Activated CD4-positive, alpha-beta T cell treated with anti-CD3 and anti-CD28 coated beads for 4 hours (primary cell): ENCODE results near the gene NOS2.
"Not testable (repeated sequence)": the region's sequence is repeated elsewhere in the genome, so short reads cannot be mapped to it uniquely, and the experiment has no call there.

Experiments used
- DNase-seq, 2 donors: peaks; one replicate each; pipeline ENCODE4 v3.0.0-alpha.2; 2020

The NOS2 gene

DNA sequence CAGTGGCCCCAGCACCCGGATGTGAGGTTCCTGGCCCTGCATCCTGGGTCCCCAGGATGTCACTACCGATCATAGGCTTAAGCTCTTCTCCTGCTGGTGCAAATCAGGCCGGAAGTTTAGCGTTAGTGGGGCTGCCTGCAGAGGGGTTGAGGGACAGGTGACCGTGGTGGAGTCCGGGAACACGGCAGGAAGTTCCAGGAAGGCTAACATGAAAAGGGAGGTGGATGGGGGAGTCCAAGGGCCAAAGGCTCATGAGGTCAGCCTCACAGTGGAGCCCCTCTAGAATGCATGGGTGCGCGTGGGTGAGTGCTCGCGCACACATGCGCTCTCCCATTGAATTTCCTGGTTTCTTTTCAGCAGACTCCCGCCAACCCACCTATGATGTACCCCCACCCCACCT lies 46.6 kb downstream of the NOS2 start:
- DNase-seq: not testable (repeated sequence)

DNA sequence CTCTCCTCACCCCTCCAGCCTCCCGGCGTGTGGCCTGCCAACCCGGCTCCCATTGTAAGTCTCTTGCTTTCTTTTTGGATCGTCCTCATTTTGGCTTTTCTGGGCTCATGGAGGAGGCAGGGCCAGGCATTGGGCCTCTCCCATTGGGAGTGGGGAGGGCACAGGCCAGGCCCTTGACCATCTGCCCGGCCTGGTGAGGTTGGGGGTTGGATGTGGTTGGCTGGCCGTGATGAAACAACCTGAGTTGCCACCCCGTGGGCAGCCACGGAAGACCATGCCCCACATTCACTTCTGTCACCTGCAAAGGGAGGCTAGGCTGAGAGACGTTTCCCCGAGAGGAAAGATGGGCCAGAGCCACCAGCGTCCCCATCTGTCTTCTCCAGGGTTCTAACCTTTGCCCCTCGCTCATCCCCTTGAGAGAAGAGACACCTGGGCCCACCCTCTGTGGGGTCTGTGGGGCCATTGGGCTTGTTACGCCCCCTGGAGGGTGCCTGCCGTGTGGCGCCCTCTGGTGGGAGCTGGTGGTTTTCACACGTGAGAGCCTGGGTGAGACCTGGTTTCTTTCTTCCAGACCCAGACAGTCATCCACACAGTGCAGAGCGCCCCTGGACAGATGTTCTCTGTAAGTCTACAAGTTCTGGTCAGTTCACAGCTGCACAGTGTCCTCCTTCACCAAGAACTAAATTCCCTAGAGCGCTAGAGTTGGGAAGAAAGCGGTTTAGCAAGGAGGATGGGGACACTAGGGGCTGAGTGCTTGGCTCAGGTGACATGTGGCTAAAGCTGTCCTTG lies 47.3 kb downstream of the NOS2 start:
- not testable (repeated sequence) for DNase-seq

DNA sequence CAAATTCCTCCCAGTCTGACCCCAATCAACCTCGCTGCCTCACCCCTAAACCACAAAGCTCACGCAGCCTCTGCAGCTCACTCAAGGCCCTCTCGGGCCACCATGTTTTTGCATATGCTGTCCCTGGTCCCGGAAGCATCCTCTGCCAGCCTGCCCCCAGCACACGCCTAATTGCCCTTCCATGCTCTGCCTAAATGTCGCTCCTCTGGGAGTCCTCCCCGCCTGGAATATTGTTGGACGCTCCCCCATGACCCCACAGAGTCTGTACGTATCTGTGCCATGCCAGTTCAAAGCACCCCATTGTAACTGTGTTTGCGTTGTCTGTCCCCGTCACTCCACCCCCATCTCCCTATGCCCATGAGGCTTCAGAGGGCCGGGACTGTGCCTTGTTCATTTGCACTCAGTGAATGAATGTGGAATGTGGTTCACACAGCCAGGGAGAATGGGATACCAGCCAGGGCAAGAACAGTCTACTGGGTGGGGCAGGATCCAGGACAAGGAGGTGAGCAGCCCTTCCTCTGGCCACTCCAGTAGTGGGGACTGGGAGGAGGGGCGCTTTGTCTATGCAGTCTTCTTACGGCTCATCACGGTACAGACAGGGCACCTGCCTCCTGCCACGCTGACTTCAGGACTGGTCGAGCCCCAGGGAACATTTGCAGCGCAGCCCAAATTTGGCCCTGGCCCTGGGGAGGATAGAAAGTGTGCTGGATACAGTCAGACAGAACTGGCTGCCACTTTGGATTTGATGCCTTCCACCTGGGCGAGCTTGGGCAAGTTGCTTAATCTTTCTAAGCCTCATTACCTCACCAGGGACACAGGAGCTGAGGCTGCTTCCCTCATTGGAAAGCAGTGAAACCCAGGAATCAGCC lies 48.5 kb downstream of the NOS2 start:
- DNase-seq: no peak

DNA sequence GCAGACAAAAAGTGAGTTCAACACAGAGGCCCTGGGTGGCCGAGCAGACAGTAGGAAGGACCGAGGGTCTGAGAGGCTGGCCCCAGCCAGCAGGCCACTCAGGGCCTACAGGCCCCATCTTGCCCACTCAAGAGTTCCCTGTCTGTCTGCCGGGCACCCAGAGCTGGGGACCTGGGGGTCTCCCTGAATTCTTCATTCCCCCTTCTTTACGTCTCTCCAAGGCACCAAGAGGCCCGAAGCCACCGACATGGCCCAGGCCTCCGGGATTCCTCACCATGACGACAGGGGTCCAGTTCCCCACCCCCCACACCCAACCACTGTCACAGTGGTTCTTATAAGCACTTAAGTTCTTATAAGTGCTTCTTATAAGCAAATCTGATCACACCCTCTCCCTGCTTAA lies 49.2 kb downstream of the NOS2 start:
- DNase-seq: no peak

DNA sequence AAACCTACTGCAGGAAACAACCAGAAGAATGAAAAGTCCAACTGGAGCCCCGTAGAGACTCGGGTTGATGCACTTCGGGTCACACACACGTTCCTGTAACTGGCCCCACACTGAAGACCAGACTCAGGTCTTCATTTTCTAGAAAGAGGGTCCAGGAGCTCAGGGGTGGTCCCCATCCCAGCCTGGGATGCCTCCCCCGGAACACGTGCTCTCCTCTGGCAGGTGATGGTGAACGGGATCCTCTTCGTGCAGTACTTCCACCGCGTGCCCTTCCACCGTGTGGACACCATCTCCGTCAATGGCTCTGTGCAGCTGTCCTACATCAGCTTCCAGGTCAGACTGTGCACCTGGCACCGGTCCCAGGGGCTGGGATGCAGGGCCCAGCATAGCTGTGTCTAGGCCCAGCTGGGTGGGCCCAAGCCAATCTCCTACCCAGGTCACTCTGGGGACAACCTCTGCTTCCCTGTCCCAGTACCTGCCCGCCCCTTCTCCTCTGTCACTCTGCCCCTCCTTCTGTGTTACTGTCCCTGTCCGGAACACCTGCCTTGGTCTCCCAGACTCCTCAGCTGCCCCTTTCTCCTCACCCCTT lies 50.7 kb downstream of the NOS2 start:
- DNase-seq: not testable (repeated sequence)

DNA sequence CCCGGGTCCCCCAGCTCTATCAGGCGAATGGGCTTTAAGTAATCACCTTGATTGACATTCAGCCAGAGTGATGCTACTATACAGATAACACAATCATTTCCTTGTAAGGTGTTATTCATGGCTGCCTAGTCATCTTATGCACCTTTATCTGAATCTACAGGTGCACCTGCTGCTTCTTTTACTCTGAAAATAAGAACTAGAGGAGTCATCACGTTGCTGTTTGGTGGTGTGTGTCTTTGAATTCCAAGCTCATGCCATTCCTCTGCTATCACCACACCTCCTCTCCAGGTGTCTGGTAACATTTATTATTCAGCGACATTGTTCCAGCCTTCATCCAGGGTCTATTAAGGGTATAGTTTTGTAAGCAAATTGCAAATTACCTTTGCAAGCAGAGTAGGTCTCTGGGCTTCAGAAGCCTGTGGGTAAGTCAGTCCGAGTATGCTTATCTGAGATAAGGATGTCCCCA lies 51.9 kb downstream of the NOS2 start:
- DNase-seq: no peak

DNA sequence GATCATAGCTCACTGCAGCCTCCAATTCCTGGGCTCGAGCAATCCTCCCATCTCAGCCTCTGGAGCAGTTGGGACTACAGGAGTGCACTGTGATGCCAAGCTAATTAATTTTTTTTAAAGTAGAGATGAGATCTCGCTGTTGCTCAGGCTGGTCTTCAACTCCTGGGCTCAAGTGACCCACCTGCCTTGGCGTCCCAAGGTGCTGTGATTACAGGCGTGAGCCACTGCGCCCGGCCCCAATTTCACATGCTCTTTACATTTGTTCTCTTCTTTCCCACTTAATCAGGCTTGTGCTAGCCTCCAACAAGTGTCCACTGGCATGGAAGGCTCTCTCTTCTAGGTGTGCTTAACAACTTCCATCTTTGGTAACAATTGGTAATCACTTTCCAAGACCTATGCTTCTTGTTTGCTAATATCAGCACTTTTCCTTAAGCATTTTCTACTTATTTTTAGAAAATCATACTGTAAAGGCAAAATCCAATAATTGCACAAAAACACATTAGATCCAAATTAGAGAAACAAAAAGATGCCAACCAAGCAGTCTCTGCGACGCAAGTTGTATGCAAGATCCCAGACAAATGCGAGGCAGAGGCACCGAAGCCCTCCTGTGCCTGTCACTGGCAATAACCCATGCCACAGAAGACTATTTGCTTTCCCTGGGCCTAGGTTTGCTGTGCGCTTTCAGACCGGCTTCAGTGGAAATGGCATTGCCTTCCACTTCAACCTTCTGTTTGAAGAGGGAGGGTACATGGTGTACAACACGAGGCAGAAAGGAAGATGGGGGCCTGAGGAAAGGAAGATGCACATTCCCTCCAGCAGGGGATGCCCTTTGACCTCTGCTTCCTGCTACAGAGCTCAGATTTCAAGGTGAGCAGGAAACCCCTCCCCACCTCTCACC lies 52.6 kb downstream of the NOS2 start:
- DNase-seq: no peak

DNA sequence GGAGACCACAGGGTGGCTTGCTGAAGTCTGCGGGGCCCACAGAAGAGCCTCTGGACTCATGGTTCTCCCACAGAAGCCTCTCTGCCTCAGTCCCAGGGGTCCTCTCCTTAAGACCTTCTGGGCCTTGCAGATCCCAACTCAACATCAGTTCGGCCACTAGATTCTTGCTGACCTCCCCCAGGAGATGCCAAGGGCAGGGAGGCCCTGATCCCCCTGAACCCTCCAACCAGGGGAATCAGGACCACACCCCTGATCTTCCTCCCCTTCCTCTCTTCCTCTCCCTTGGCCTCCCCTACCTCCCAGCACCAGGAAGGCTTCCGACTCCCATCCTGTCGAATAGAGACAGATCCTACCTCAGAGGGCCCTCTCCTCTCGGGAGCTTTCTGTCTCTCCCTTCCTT lies 53.4 kb downstream of the NOS2 start:
- DNase-seq: no peak

DNA sequence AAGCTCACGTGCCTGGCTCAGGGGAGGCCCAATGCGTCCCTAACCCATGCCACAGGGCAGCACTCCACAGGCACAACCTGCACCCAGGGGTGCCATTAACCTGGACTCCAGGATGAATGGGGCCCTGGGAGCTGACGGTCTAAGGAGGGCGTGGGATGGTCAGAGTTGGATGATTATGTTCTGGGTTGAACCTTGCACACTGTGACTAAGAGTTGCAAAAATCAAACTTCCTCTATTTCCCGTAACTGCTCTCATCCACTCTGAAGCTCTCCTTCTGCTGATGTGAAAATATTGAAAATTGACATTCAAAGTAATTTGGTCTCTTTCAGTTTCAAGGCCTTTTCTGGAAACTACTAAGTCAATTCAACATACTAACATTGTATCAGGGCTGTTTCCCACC lies 54.0 kb downstream of the NOS2 start:
- DNase-seq: not testable (repeated sequence)

DNA sequence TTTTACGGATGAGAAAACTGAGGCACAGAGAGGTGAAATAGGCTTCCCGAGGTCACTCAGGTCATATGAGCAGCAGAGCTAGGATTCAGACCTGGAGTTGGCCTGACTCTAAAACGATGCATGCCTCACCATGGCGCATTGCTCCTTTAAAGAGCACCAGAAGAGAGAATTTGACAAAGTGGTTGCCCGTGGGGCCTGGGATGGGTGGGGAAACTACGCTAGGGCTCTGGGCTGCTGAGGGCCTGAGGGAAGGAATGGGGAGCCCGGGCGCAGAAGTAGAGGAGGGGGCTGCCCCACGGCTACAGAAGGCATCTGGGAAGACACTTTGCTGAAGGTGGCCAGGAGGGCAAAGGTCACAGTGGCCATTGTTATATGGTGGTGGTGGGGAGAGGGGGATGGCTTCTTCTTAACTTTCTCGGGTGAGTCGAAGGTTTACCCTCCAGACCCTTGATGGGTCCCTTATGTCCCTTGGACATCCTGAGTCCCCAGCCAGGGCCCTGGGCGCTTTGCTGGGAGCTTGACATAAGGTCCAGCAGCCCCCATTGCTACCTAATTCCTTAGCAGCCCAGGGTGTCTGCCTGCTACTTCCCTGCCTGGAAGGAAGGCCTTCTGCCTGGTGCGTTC lies 55.0 kb downstream of the NOS2 start:
- not testable (repeated sequence) for DNase-seq

DNA sequence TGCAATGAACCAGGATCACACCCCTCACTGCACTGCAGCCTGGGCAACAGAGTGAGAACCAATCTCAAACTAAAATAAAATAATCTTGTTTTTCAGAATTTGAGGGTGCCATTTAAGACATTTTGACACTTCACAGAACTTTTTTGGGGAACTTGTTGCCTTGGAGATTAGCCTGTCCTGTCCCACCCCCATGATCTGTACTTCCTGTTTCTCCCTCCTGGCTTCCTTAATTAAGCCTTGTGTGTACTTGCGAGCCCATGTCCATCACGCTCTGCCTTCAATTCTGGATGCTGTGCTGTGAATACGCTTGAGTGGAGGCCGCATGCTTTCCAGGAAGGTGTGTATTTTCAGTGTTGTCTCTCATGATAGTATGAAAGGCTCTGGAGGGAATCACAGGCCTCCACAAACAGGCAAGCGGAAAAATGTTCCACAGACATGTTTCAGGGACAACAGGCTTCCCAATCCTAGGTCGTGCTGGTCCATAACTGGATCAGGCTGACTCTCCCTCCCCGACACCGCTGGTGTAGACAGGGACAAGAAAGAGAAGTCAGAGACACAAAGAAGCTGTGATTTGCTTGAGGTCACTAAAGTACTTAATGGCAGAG lies 56.9 kb downstream of the NOS2 start:
- no peak for DNase-seq

DNA sequence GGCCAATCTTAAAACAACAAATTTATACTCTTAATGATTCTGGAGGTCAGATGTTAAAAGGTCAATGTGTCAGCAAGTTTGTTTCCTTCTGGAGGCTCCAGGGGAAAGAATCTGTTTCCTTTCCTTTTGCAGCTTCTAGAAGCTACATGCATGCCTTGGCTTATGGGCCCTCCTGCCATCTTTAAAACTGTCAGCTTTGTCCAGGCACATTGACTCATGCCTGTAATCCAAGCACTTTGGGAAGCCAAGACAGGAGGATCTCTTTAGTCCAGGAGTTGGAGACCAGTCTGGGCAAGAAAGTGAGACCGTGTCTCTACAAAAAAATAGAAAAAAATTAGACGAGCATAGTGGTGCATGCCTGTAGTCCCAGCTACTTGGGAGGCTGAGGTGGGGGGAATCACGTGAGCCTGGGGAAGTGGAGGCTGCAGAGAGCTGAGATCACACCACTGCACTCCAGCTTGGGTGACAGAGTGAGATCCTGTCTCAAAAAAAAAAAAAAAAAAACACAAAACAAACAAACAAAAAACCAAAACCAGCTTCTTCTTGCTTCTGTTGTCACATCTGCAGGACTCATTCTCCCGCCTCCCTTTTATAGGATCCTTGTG lies 58.3 kb downstream of the NOS2 start:
- DNase-seq: no peak

DNA sequence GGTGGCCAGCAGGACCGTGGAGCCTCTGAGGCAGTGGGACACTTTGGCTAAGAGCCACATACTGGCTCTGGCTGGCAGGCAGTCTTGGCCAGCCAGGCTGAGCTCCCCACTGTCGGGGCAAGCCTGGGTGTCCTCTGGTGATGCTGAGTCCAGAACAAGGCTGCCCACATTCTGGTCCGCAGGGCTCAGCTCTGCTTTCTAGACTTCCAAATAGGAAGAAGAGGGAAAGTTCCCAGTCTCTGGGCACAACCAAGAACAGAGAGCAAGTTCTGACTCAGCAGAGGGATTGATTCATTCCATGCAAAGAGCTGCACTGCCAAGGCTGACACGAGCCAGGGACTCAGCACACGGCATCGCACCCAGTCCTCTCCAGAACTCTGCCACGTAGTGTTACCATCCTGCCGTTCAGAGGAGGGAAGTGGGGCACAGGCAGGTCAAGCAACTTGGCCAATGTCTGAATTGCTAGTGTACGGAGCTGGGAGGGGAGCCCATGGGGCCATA lies 58.9 kb downstream of the NOS2 start:
- DNase-seq: no peak

DNA sequence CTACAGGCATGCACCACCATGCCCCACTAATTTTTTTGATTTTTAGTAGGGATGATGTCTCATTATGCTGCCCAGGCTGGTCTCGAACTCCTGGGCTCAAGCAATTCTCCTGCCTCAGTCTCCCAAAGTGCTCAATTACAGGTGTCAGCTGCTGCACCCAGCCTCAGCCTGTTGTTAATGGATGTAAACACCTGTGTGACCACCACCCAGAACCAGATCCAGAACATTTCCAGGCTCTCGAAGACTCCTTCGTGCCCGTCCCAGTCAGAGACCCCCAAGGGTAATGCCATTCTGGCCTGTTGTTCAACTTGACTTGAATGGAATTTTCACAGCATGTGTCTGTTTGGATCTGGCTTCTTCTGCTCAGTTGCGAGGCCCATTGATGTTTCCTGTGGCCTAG lies 59.8 kb downstream of the NOS2 start:
- not testable (repeated sequence) for DNase-seq

DNA sequence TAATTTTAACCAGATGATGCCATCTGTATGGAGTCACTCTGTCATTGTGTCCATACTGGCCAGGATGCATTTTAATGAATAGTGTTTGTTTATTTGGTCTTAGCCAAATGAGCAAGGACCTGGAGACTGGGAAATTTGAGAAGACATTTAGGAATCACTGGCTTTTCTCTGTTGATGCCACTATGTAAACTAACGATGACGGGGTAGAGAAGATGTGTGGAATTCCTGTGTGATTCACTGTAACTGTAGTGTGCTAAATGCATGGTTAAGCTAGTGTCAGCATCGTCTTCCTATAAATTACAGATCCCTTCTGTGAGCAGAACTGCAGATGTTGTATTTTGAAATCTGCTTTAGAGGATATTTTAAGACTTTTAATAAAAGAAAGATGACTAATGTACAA lies 66.6 kb downstream of the NOS2 start:
- no peak for DNase-seq

DNA sequence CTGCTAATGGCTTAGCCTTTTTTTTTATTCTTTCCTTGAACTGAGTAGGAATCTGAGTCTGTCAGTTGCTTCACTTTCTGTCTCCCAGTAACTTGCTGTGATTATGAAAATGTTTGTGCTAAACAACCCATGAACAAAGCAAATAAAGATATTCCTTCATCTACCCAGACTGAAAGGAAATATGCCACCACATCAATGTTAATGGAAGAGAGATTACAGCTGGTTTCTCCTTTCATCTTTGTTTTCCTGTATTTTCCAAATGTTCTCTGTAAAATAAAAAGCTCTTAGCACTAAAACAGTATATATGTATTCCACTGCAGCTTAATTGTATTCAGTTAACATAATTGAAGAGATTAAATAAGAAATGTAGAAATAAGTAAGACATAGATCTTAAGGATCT lies 67.6 kb downstream of the NOS2 start:
- not testable (repeated sequence) for DNase-seq

DNA sequence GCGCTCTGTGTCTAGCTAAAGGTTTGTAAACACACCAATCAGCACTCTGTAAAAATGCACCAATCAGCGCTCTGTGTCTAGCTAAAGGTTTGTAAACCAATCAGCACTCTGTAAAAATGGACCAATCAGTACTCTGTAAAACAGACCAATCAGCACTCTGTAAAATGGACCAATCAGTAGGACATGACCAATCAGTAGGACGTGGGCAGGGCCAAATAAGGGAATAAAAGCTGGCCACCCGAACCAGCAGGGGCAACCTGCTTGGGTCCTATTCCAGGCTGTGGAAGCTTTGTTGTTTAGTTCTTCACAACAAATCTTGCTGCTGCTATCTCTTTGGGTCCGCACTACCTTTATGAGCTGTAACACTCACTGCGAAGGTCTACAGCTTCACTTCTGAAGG lies 74.3 kb downstream of the NOS2 start:
- DNase-seq: not testable (repeated sequence)

DNA sequence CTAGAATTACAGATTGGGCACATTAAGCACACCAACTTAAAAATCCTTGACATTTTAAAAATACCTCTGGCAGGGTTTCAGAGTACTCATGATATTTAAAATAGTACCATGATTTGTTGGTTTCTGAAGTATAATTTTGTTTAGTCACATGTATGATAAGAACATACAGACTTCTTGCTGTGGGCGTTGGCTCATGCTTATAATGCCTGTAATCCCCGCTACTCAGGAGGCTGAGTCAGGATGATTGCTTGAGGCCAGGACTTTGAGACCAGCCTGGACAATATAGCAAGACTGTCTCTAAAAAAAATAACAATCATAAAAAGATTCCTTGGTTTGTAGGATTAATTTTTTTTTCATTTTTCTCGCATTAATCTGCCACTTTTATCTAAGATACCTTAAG lies 78.5 kb downstream of the NOS2 start:
- DNase-seq: no peak
